Colonic mucosa (tissue), 4 donors: ENCODE measurements around the gene CDH4. TPM values are rescaled to one million over a fixed set of nuclear protein-coding genes. Genes with fewer than 3 reads are reported as not detected.

Experiments
- DNase-seq: peaks from one replicate; pipeline ENCODE4 v3.0.0-alpha.2; 2020
- H3K27ac ChIP-seq: fragments of 200-600 bp; one replicate; pipeline ENCODE4 v1.8.0; 2021
- H3K27me3 ChIP-seq: fragments of 200-600 bp; one replicate; pipeline ENCODE4 v1.8.0; 2021
- H3K36me3 ChIP-seq: fragments of 200-600 bp; one replicate; pipeline ENCODE4 v1.8.0; 2021
- H3K4me1 ChIP-seq: fragments of 200-600 bp; one replicate; pipeline ENCODE4 v1.8.0; 2021; ENCODE audit warnings: mild to moderate bottlenecking
- H3K4me3 ChIP-seq: fragments of 200-600 bp; one replicate; pipeline ENCODE4 v1.8.0; 2021
- H3K9ac ChIP-seq, 2 donors: one replicate each; pipeline ENCODE4 v1.7.0; 2013; ENCODE audit warnings: control low read depth in 2 of 2, low read depth in 2 of 2, low read length in 2 of 2
- H3K9me3 ChIP-seq: fragments of 200-600 bp; one replicate; pipeline ENCODE4 v1.8.0; 2021
- CTCF ChIP-seq: fragments of 200-600 bp; IDR thresholded peaks from one replicate; pipeline ENCODE4 v1.8.0; 2022; ENCODE audit warnings: antibody characterized with exemption, mild to moderate bottlenecking
- intact Hi-C: fragments of 100-400 bp; cut with DNase I; formaldehyde crosslinking; loops from one replicate; pipeline ENCODE4 v1.14.1; 2022
- total RNA-seq, 2 donors: library from RNA; stranded (reverse); fragmentation: NEBNext Ultra II Directional in 1 of 2; extraction: Animal tissue kit (Norgen Biotek cat#: 25700) in 1 of 2; gene quantifications; one replicate each; pipeline ENCODE4 v1.2.1, GENCODE V29; 2021
- donor health status: healthy.
- donor health status: DM: no; HTN: no; CAD: no.
- donor health status: DM: no; HTN: no; CAD: no.

CDH4 gene
- total RNA-seq, 2 donors from 2014 or later: 0.08 TPM; not detected in 1

GRCh38 chr20:61728786-61729770 lies 477.0 kb downstream of the CDH4 start:
- no peaks in the 10 kb centered on the region for H3K4me1 ChIP-seq
- no peaks in the 10 kb centered on the region for H3K27me3 ChIP-seq

GRCh38 chr20:61730631-61731362 lies 478.7 kb downstream of the CDH4 start:
- TF ChIP-seq CTCF: no peak
- Histone ChIP-seq H3K4me3 (no peak overlapping the region), H3K27me3 (no peaks in the 10 kb centered on the region), H3K27ac (no peak overlapping the region), H3K9ac (no peak overlapping the region), H3K9me3 (no peaks in the 10 kb centered on the region), H3K36me3 (no peaks in the 10 kb centered on the region), H3K4me1 (no peaks in the 10 kb centered on the region)
- intact Hi-C loops: no loop called here
- DNase-seq: no peak

More at GRCh38 chr20:61728786-61729770, 477.0 kb downstream of the CDH4 start:
- Histone ChIP-seq H3K9me3 (no peaks in the 10 kb centered on the region), H3K36me3 (no peaks in the 10 kb centered on the region), H3K9ac (no peak overlapping the region), H3K27ac (no peak overlapping the region), H3K4me3 (no peak overlapping the region)
- no peak for DNase-seq
- intact Hi-C loops: no loop called here
- no peak for TF ChIP-seq CTCF

- H3K4me3 ChIP-seq: no peak overlapping the region
- no peaks in the 10 kb centered on the region for H3K4me1 ChIP-seq
- no peak for DNase-seq
- intact Hi-C loops: no loop called here
- no peaks in the 10 kb centered on the region for H3K36me3 ChIP-seq
- H3K27ac ChIP-seq: no peak overlapping the region
- H3K9me3 ChIP-seq: no peaks in the 10 kb centered on the region
- TF ChIP-seq CTCF: no peak
- H3K9ac ChIP-seq: no peak overlapping the region
- H3K27me3 ChIP-seq: no peaks in the 10 kb centered on the region
Observed at GRCh38 chr20:61731363-61732181, 479.5 kb downstream of the CDH4 start.

GRCh38 chr20:61732511-61733210 lies 480.6 kb downstream of the CDH4 start:
- Histone ChIP-seq H3K9me3 (no peaks in the 10 kb centered on the region), H3K36me3 (no peaks in the 10 kb centered on the region), H3K27me3 (no peaks in the 10 kb centered on the region), H3K4me3 (no peak overlapping the region), H3K9ac (no peak overlapping the region), H3K27ac (no peak overlapping the region), H3K4me1 (no peaks in the 10 kb centered on the region)
- no peak for DNase-seq
- TF ChIP-seq CTCF: no peak
- intact Hi-C loops: no loop called here
